ENCODE measurements around the gene SPOPL.

SPOPL gene

GRCh38 chr2:138469411-138469810, 32.2 kb upstream of the SPOPL start (continued):
- TF ChIP-seq SP3 (tag by site-specific recombination; IDR thresholded peaks at IDR 0.05) (no peak), ZNF510 (tag by site-specific recombination; IDR thresholded peaks at IDR 0.05; ENCODE audit: insufficient replicate concordance) (no peak), ZBTB21 (tag by site-specific recombination; IDR thresholded peaks at IDR 0.05) (no peak)

DNA sequence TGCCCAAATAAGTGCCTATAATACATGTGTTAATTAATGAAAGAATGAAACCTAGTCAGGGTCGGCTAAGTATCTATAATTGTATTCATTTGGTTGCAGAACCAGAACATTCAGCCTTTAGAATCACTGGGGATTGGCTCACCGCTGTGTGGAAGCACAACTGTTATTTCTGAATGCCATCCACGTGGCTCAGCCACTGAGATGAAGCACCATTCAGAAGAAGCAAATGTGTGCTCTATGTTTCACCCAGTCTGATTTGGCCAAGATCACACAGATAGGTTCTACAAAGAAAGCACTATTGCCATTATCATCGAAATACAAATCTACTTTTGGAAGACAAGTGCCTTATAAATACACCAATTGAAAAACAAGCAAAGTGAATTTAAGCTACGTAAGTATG, 30.6 kb upstream of the SPOPL start:
- Histone ChIP-seq H3K27ac (ENCODE audit: extremely low read depth, low read depth, low read length) (no peak overlapping the region), H3K4me1 (ENCODE audit: control insufficient read depth, insufficient read depth, low read length) (no peaks in the 10 kb centered on the region), H3K4me3 (ENCODE audit: low read depth, low read length) (no peak overlapping the region), H3K9me3 (ENCODE audit: control insufficient read depth, insufficient read depth, low read depth, low read length) (no peaks in the 10 kb centered on the region), H3K36me3 (ENCODE audit: control insufficient read depth in 2 of 2, insufficient read depth in 1 of 2, low read length in 2 of 2) (no peaks in the 10 kb centered on the region; a peak in 1 of 3 replicates)
- POLR2A ChIA-PET: no interaction called here
- CTCF ChIA-PET: no interaction called here
- TF ChIP-seq ZNF707 (tag by site-specific recombination; IDR thresholded peaks at IDR 0.05) (no peak), ZNF654 (tag by site-specific recombination; IDR thresholded peaks at IDR 0.05; ENCODE audit: low read depth) (no peak), ZBTB8A (tag by site-specific recombination; IDR thresholded peaks at IDR 0.05) (no peak)

GRCh38 chr2:138474100-138474825, 27.3 kb upstream of the SPOPL start:
- ChIA-PET POLR2A (interaction anchor here (1.6 kb wide), 1 partner anchor 27 kb away, joined by 4 read pairs; no protein-coding TSS in a partner anchor), CTCF (interaction anchor here (1.1 kb wide), 1 partner anchor 39 kb away, joined by 4 read pairs; no protein-coding TSS in a partner anchor)

GRCh38 chr2:138475277-138475776, 26.2 kb upstream of the SPOPL start:
- H3K4me3 ChIP-seq (ENCODE audit: low read depth, low read length): no peak overlapping the region
- CTCF ChIA-PET: interaction anchor here (1.1 kb wide), 1 partner anchor 40 kb away, joined by 4 read pairs; no protein-coding TSS in a partner anchor
- H3K27ac ChIP-seq (ENCODE audit: extremely low read depth, low read depth, low read length): no peak overlapping the region
- no peaks in the 10 kb centered on the region for H3K4me1 ChIP-seq (ENCODE audit: control insufficient read depth, insufficient read depth, low read length)
- H3K9me3 ChIP-seq (ENCODE audit: control insufficient read depth, insufficient read depth, low read depth, low read length): no peaks in the 10 kb centered on the region
- POLR2A ChIA-PET: no interaction called here
- no peak for TF ChIP-seq ZNF692 (tag by site-specific recombination; IDR thresholded peaks at IDR 0.05)
- TF ChIP-seq, protein P1, sequence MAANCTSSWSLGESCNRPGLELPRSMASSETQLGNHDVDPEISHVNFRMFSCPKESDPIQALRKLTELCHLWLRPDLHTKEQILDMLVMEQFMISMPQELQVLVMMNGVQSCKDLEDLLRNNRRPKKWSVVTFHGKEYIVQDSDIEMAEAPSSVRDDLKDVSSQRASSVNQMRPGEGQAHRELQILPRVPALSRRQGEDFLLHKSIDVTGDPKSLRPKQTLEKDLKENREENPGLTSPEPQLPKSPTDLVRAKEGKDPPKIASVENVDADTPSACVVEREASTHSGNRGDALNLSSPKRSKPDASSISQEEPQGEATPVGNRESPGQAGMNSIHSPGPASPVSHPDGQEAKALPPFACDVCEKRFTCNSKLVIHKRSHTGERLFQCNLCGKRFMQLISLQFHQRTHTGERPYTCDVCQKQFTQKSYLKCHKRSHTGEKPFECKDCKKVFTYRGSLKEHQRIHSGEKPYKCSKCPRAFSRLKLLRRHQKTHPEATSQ (tag by site-specific recombination; IDR thresholded peaks at IDR 0.05): no peak
- H3K36me3 ChIP-seq (ENCODE audit: control insufficient read depth in 2 of 2, insufficient read depth in 1 of 2, low read length in 2 of 2): no peaks in the 10 kb centered on the region; a peak in 1 of 3 replicates

More at GRCh38 chr2:138474100-138474825, 27.3 kb upstream of the SPOPL start:
- Histone ChIP-seq H3K4me1 (ENCODE audit: control insufficient read depth, insufficient read depth, low read length) (no peaks in the 10 kb centered on the region), H3K9me3 (ENCODE audit: control insufficient read depth, insufficient read depth, low read depth, low read length) (no peaks in the 10 kb centered on the region), H3K27ac (ENCODE audit: extremely low read depth, low read depth, low read length) (no peak overlapping the region), H3K4me3 (ENCODE audit: low read depth, low read length) (no peak overlapping the region), H3K36me3 (ENCODE audit: control insufficient read depth in 2 of 2, insufficient read depth in 1 of 2, low read length in 2 of 2) (no peaks in the 10 kb centered on the region; a peak in 1 of 3 replicates)
- TF ChIP-seq, protein P2, sequence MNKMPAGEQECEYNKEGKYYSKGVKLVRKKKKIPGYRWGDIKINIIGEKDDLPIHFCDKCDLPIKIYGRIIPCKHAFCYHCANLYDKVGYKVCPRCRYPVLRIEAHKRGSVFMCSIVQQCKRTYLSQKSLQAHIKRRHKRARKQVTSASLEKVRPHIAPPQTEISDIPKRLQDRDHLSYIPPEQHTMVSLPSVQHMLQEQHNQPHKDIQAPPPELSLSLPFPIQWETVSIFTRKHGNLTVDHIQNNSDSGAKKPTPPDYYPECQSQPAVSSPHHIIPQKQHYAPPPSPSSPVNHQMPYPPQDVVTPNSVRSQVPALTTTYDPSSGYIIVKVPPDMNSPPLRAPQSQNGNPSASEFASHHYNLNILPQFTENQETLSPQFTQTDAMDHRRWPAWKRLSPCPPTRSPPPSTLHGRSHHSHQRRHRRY (tag by site-specific recombination; IDR thresholded peaks at IDR 0.05): no peak

GRCh38 chr2:138476186-138476585, 25.4 kb upstream of the SPOPL start:
- Histone ChIP-seq H3K4me1 (ENCODE audit: control insufficient read depth, insufficient read depth, low read length) (no peaks in the 10 kb centered on the region), H3K4me3 (ENCODE audit: low read depth, low read length) (no peak overlapping the region), H3K27ac (ENCODE audit: extremely low read depth, low read depth, low read length) (no peak overlapping the region), H3K36me3 (ENCODE audit: control insufficient read depth in 2 of 2, insufficient read depth in 1 of 2, low read length in 2 of 2) (no peaks in the 10 kb centered on the region; a peak in 1 of 3 replicates), H3K9me3 (ENCODE audit: control insufficient read depth, insufficient read depth, low read depth, low read length) (no peaks in the 10 kb centered on the region)
- ChIA-PET CTCF (interaction anchor here (0.5 kb wide), 1 partner anchor 571 kb away, joined by 3 read pairs; no protein-coding TSS in a partner anchor), POLR2A (no interaction called here)
- TF ChIP-seq MYNN (tag by site-specific recombination; IDR thresholded peaks at IDR 0.05; ENCODE audit: borderline replicate concordance) (no peak), HOXC10 (CRISPR knock-in tag; IDR thresholded peaks at IDR 0.05) (no peak), ZSCAN4 (tag by site-specific recombination; IDR thresholded peaks at IDR 0.05) (no peak), ZNF37A (tag by site-specific recombination; IDR thresholded peaks at IDR 0.05) (no peak), MZF1 (tag by site-specific recombination; IDR thresholded peaks at IDR 0.05; ENCODE audit: borderline replicate concordance) (no peak)
- TF ChIP-seq, protein P3, sequence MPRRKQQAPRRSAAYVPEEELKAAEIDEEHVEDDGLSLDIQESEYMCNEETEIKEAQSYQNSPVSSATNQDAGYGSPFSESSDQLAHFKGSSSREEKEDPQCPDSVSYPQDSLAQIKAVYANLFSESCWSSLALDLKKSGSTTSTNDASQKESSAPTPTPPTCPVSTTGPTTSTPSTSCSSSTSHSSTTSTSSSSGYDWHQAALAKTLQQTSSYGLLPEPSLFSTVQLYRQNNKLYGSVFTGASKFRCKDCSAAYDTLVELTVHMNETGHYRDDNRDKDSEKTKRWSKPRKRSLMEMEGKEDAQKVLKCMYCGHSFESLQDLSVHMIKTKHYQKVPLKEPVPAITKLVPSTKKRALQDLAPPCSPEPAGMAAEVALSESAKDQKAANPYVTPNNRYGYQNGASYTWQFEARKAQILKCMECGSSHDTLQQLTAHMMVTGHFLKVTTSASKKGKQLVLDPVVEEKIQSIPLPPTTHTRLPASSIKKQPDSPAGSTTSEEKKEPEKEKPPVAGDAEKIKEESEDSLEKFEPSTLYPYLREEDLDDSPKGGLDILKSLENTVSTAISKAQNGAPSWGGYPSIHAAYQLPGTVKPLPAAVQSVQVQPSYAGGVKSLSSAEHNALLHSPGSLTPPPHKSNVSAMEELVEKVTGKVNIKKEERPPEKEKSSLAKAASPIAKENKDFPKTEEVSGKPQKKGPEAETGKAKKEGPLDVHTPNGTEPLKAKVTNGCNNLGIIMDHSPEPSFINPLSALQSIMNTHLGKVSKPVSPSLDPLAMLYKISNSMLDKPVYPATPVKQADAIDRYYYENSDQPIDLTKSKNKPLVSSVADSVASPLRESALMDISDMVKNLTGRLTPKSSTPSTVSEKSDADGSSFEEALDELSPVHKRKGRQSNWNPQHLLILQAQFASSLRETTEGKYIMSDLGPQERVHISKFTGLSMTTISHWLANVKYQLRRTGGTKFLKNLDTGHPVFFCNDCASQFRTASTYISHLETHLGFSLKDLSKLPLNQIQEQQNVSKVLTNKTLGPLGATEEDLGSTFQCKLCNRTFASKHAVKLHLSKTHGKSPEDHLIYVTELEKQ (tag by site-specific recombination; IDR thresholded peaks at IDR 0.05; ENCODE audit: borderline replicate concordance): no peak
